Cardiac fibroblast (primary cell): ENCODE results near the gene ARRDC1.

Source experiments
- DNase-seq, 2 donors: peaks; one replicate each; pipeline versions ENCODE4 v3.0.0 to v3.0.0-alpha.2; 2010; ENCODE audit warnings: low read depth in 2 of 2
- H3K4me3 ChIP-seq, 2 donors: replicated peaks in 1 of 2; 1 replicate in 1 of 2; 2 replicates in 1 of 2; pipeline ENCODE4 v1.5.1; 2011; ENCODE audit warnings: low read depth in 2 of 2, low read length in 2 of 2, mild to moderate bottlenecking in 2 of 2, moderate library complexity in 1 of 2
- TF ChIP-seq, protein P1 (sequence below): IDR thresholded peaks from one replicate; pipeline ENCODE4 v1.5.1; 2011; ENCODE audit warnings: low read depth, mild to moderate bottlenecking, low read length, inconsistent platforms

The ARRDC1 gene

DNA sequence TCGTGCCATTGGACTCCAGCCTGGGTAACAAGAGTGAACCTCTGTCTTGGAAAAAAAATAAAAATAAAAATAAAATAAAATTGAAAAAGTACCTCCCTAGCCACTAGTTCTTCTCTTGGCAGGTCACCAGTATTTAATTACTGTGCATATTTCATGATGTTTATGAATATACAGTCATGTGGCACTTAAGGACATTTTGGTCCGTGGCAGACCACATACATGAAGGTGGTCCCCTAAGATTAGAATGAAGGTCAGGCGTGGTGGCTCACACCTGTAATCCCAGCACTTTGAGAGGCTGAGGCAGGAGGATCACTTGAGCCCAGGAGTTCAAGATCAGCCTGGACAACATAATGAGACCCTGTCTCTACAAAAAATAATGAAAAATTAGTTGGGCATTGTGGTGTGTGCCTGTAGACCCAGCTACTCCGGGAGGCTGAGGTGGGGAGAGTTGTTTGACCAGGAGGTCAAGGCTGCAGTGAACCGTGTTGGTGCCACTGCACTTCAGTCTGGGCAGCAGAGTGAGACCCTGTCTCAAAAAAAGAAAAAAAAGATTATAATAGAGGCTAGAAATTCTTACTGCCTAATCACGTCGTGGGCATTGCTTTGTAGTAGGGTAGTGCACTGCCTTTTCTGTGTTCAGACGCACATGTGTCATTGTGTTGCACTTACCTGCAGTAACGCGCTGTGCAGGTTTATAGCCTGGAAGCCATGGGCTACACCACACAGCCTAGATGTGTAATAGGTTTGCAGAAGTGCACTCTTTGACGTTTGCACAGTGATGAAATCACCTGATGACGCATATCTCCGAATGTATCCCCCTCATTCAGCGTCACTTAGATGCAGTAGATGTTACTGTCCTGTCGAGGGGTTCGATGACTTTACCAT lies 26.1 kb downstream of the ARRDC1 start:
- TF ChIP-seq, protein P1, sequence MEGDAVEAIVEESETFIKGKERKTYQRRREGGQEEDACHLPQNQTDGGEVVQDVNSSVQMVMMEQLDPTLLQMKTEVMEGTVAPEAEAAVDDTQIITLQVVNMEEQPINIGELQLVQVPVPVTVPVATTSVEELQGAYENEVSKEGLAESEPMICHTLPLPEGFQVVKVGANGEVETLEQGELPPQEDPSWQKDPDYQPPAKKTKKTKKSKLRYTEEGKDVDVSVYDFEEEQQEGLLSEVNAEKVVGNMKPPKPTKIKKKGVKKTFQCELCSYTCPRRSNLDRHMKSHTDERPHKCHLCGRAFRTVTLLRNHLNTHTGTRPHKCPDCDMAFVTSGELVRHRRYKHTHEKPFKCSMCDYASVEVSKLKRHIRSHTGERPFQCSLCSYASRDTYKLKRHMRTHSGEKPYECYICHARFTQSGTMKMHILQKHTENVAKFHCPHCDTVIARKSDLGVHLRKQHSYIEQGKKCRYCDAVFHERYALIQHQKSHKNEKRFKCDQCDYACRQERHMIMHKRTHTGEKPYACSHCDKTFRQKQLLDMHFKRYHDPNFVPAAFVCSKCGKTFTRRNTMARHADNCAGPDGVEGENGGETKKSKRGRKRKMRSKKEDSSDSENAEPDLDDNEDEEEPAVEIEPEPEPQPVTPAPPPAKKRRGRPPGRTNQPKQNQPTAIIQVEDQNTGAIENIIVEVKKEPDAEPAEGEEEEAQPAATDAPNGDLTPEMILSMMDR: no peak
- no peak for DNase-seq
- no peak overlapping the region for H3K4me3 ChIP-seq

- H3K4me3 ChIP-seq: no peak overlapping the region
- TF ChIP-seq, protein P1: no peak
- DNase-seq: no peak
These were observed 27.0 kb downstream of the ARRDC1 start for GRCh38 chr9:137632230-137633161.

GRCh38 chr9:137634016-137634415 lies 28.5 kb downstream of the ARRDC1 start:
- TF ChIP-seq, protein P1: no peak
- no peak overlapping the region for H3K4me3 ChIP-seq
- DNase-seq: no peak

DNA sequence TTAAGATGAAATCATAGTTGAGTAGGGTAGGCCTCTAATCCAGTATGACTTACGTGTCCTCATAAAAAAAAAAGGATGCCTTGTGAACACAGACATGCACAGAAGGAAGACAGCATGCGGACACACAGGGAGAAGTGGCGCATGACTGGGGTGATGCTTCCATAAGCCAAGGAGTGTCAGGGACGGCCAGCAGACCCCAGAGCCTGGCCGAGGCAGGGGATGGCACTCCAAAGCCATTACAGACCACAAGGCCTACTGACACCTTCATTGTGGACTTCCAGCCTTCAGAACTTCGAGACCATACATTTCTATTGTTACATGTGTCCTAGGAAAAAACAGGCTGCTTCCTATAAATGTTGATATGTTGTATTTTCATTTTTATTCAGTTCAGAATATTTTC lies 33.2 kb downstream of the ARRDC1 start:
- TF ChIP-seq, protein P1: no peak
- H3K4me3 ChIP-seq: no peak overlapping the region
- no peak for DNase-seq

DNA sequence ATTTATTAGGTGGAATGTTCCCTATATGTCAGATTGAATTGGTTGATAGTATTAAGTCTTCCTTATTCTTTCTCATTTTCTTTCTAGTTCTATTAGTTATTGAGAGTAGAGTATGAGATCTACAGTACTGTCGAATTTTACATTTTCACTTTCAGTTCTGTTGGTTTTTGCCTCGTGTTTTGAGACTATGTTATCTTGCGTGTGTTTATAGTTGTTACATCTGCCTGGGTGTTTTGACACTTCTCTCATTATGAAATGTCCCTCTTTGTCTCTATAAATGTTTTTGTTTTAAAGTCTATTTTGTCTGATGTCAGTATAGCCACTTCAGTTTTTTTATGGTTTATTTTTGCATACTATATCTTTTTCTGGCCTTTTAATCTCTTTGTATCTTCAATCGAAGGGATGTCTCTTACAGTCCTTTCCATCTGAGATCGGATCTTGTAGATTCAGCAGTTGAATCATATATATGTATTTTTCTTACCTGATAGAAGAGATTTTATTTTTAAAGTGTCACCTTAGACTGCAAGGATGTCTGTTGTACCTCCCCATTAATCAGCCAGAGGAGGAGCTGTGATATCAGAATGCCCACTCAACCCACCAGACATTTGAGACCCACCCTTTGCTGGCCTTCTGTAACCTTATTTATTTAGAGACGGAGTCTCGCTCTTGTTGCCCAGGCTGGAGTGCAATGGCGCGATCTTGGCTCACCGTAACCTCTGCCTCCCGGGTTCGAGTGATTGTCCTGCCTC lies 34.0 kb downstream of the ARRDC1 start:
- TF ChIP-seq, protein P1: no peak
- no peak for DNase-seq
- H3K4me3 ChIP-seq: peak overlapping the region in 1 of 2 donors; percentile 0

DNA sequence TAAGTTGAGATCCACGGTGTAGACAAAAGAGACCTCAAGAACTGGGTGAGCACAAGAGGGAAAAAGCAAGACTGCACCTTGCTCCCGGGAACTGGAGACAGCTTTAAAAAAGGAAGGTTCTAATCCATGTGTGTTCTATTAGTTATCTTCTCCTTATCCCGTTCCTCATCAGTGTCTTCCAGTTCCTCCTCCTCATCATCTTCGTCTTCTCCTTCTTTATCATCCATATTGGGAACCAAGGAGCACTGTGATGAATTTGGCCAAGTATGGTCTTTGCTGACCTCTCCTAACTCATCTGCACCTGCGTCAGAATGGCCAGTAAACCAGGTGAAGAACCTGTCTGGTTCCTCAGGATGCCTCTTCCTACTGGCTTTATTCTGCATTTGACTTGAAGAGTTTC lies 35.4 kb downstream of the ARRDC1 start:
- DNase-seq: no peak
- TF ChIP-seq, protein P1: no peak
- H3K4me3 ChIP-seq: no peak overlapping the region
